ENCODE measurements around the gene FCHSD2.

FCHSD2 gene

GRCh38 chr11:72975778-72976521 lies 166.2 kb downstream of the FCHSD2 start:
- in situ Hi-C loops (cut with HindIII; ENCODE audit: low sequenced_read_pairs) = no loop called here

GRCh38 chr11:72974487-72975205 lies 167.5 kb downstream of the FCHSD2 start:
- in situ Hi-C loops (cut with HindIII; ENCODE audit: low sequenced_read_pairs) = no loop called here

GRCh38 chr11:72972496-72973128 lies 169.5 kb downstream of the FCHSD2 start:
- in situ Hi-C loops (cut with HindIII; ENCODE audit: low sequenced_read_pairs) = no loop called here

- in situ Hi-C loops (cut with HindIII; ENCODE audit: low sequenced_read_pairs) = no loop called here
Observed at GRCh38 chr11:72971192-72971967, 170.7 kb downstream of the FCHSD2 start.

GRCh38 chr11:72970557-72971118 lies 171.5 kb downstream of the FCHSD2 start:
- in situ Hi-C loops (cut with HindIII; ENCODE audit: low sequenced_read_pairs) = no loop called here

GRCh38 chr11:72969894-72970335 lies 172.2 kb downstream of the FCHSD2 start:
- in situ Hi-C loops (cut with HindIII; ENCODE audit: low sequenced_read_pairs) = no loop called here

- in situ Hi-C loops (cut with HindIII; ENCODE audit: low sequenced_read_pairs) = no loop called here
Observed at GRCh38 chr11:72968390-72968789, 173.7 kb downstream of the FCHSD2 start.

GRCh38 chr11:72965672-72966071 lies 176.4 kb downstream of the FCHSD2 start:
- in situ Hi-C loops (cut with HindIII; ENCODE audit: low sequenced_read_pairs) = no loop called here

- in situ Hi-C loops (cut with HindIII; ENCODE audit: low sequenced_read_pairs) = no loop called here
Observed at GRCh38 chr11:72962717-72963116, 179.4 kb downstream of the FCHSD2 start.

GRCh38 chr11:72962084-72962483 lies 180.0 kb downstream of the FCHSD2 start:
- in situ Hi-C loops (cut with HindIII; ENCODE audit: low sequenced_read_pairs) = no loop called here

GRCh38 chr11:72959998-72960731 lies 182.0 kb downstream of the FCHSD2 start:
- in situ Hi-C loops (cut with HindIII; ENCODE audit: low sequenced_read_pairs) = no loop called here

GRCh38 chr11:72958791-72959190 lies 183.3 kb downstream of the FCHSD2 start:
- in situ Hi-C loops (cut with HindIII; ENCODE audit: low sequenced_read_pairs) = no loop called here

- in situ Hi-C loops (cut with HindIII; ENCODE audit: low sequenced_read_pairs) = no loop called here
Observed at GRCh38 chr11:72955466-72955865, 186.7 kb downstream of the FCHSD2 start.

- in situ Hi-C loops (cut with HindIII; ENCODE audit: low sequenced_read_pairs) = no loop called here
Observed at GRCh38 chr11:72954860-72955259, 187.3 kb downstream of the FCHSD2 start.

- in situ Hi-C loops (cut with HindIII; ENCODE audit: low sequenced_read_pairs) = no loop called here
Observed at GRCh38 chr11:72953637-72954036, 188.5 kb downstream of the FCHSD2 start.

GRCh38 chr11:72951888-72952287 lies 190.2 kb downstream of the FCHSD2 start:
- in situ Hi-C loops (cut with HindIII; ENCODE audit: low sequenced_read_pairs) = no loop called here

GRCh38 chr11:72951193-72951592 lies 190.9 kb downstream of the FCHSD2 start:
- in situ Hi-C loops (cut with HindIII; ENCODE audit: low sequenced_read_pairs) = no loop called here

- in situ Hi-C loops (cut with HindIII; ENCODE audit: low sequenced_read_pairs) = no loop called here
Observed at GRCh38 chr11:72950685-72951084, 191.4 kb downstream of the FCHSD2 start.

GRCh38 chr11:72947229-72947628 lies 194.9 kb downstream of the FCHSD2 start:
- in situ Hi-C loops (cut with HindIII; ENCODE audit: low sequenced_read_pairs) = no loop called here

GRCh38 chr11:72943664-72944063 lies 198.5 kb downstream of the FCHSD2 start:
- in situ Hi-C loops (cut with HindIII; ENCODE audit: low sequenced_read_pairs) = no loop called here
